ENCODE measurements around the gene LARGE2.
"Not testable (repeated sequence)": the region's sequence is repeated elsewhere in the genome, so short reads cannot be mapped to it uniquely, and the experiment has no call there.

LARGE2 gene

GRCh38 chr11:45896422-45896984 lies 26.0 kb upstream of the LARGE2 start:
- no peak for DNase-seq (ENCODE audit: low spot score)

GRCh38 chr11:45897556-45897955 lies 24.9 kb upstream of the LARGE2 start:
- DNase-seq (ENCODE audit: low spot score): no peak

GRCh38 chr11:45899086-45899447 lies 23.4 kb upstream of the LARGE2 start:
- DNase-seq (ENCODE audit: low spot score): no peak

- peak; percentile 96 for DNase-seq (ENCODE audit: low spot score)
Measured at GRCh38 chr11:45899448-45900174, 22.8 kb upstream of the LARGE2 start.

GRCh38 chr11:45900175-45900800 lies 22.2 kb upstream of the LARGE2 start:
- DNase-seq (ENCODE audit: low spot score): not testable (repeated sequence)

- DNase-seq (ENCODE audit: low spot score): no peak
Measured at GRCh38 chr11:45900916-45901617, 21.4 kb upstream of the LARGE2 start.

GRCh38 chr11:45901626-45902025 lies 20.8 kb upstream of the LARGE2 start:
- no peak for DNase-seq (ENCODE audit: low spot score)

- DNase-seq (ENCODE audit: low spot score): no peak
Measured at GRCh38 chr11:45902452-45903380, 19.7 kb upstream of the LARGE2 start.

- no peak for DNase-seq (ENCODE audit: low spot score)
Measured at GRCh38 chr11:45904309-45904915, 18.0 kb upstream of the LARGE2 start.

GRCh38 chr11:45905095-45905494 lies 17.4 kb upstream of the LARGE2 start:
- no peak for DNase-seq (ENCODE audit: low spot score)

- DNase-seq (ENCODE audit: low spot score): not testable (repeated sequence)
Measured at GRCh38 chr11:45905576-45905975, 16.9 kb upstream of the LARGE2 start.

- no peak for DNase-seq (ENCODE audit: low spot score)
Measured at GRCh38 chr11:45906096-45906682, 16.3 kb upstream of the LARGE2 start.

GRCh38 chr11:45906965-45907611 lies 15.4 kb upstream of the LARGE2 start, which contains the start of gene FREY1:
TSS of gene FREY1 (minus strand) at chr11:45907271. CDS start at chr11:45907245, 26 bp downstream.
- no peak for DNase-seq (ENCODE audit: low spot score)

- no peak for DNase-seq (ENCODE audit: low spot score)
Measured at GRCh38 chr11:45907911-45908370, 14.5 kb upstream of the LARGE2 start.

- no peak for DNase-seq (ENCODE audit: low spot score)
Measured at GRCh38 chr11:45909594-45910475, 12.6 kb upstream of the LARGE2 start.

- DNase-seq (ENCODE audit: low spot score): no peak
Measured at GRCh38 chr11:45910623-45911022, 11.8 kb upstream of the LARGE2 start.

- DNase-seq (ENCODE audit: low spot score): no peak
Measured at GRCh38 chr11:45913514-45913913, 8.9 kb upstream of the LARGE2 start.

- no peak for DNase-seq (ENCODE audit: low spot score)
Measured at GRCh38 chr11:45913942-45914635, 8.4 kb upstream of the LARGE2 start.

- no peak for DNase-seq (ENCODE audit: low spot score)
Measured at GRCh38 chr11:45915446-45915845, 7.0 kb upstream of the LARGE2 start.
